HG03571 (cell line): ENCODE results near the gene MGLL.

ENCODE experiments used
- ATAC-seq: cut with Tn5 transposase; IDR thresholded peaks from one replicate; pipeline ENCODE4 v1.9.1; 2021; ENCODE audit not compliant: unreplicated experiment

Gene MGLL

DNA sequence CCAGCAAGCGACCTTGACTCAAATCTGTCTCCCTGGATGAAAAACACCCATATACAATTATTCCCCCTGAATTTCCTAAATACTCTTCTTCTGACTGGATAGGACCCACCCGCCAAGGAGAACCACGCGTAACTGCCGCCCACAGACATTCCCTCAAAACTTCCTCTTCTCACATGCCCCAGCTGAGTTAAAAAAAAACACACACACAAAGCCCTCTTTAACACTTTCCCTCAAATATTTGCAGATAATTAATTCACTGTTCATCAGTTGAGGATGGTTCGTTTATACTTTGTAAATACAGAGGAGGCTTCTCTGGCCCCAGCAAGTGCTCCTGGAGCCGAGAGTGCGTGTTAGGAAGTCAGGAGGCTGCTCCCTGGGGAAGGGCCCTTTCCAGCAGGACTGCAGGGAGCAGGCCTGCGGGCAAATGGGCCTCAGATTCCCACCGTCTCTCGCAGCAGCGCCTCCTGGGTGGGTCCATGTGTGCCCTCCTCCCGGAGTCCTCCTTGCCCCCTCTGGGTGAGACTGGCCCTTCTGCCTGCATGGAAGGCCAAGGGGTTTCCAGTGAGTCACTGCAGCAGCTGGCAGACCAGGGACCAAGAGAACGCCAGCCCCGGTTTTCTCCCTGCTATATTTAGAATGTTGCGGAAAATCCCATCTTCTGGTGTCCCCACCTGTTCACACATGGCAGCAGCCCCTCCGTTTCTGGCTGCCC lies 46.8 kb downstream of the MGLL start:
- no peak for ATAC-seq

DNA sequence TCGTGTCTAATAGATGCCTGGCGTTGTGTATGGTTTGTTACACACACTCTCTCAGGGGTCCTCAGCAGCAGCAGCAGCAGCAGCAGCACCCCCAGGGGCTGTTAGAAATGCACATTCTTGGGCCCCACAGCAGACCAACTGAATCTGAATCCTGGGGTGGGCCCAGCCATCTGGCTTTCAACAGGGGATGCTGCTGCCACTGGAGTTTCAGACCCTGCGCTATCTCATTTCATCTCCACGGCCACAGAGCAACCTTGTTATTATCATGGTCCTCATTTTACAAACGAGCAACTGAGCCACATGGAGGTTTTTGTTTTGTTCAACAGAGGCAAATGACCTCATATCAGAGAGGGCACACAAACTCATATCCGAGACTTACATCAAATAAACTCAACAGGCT lies 47.7 kb downstream of the MGLL start:
- no peak for ATAC-seq

GRCh38 chr3:127773752-127774395 lies 48.4 kb downstream of the MGLL start:
- no peak for ATAC-seq

DNA sequence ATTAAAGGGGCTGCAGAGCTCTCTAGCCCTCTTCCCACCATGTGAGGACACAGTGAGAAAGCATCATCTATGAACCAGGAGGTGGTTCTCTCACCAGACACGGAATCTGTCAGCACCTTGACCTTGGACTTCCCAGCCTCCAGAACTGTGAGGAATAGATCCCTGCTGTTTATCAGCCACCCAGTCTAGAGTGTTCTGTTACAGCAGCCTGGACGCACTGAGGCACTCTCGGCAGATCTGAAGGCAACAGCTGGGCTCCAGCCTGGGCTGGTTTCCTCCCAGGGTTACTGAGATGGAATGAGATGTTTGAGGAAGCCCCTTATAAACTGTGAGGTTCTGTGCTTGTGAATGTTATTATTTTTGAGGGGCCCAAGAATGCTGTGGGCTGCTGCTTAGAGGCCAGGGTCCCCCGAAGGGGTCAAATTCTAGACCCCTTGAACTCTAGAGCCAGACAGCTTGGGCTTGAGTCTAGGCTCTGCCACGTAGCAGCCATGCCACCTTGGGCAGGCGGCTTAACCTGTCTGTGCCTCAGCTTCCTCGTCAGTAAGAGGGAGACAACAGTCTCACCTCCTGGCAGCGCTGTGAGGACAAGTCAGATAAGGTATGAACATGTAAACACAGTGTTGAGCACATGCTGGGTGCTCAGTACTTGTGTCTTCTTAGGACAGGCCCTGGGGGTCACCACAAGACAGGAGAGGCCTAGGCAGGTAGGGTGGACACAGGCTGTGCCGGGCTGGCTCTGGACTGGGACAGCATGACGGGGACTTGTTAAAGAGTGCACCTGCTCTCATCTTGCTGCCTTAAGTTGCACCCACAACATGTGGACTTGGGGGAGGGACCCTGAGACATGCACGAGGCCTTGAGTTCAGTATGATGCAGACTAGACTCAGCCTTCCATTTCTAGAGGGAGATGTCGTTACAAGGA lies 49.2 kb downstream of the MGLL start:
- no peak for ATAC-seq

GRCh38 chr3:127772273-127772672 lies 50.0 kb downstream of the MGLL start:
- no peak for ATAC-seq

DNA sequence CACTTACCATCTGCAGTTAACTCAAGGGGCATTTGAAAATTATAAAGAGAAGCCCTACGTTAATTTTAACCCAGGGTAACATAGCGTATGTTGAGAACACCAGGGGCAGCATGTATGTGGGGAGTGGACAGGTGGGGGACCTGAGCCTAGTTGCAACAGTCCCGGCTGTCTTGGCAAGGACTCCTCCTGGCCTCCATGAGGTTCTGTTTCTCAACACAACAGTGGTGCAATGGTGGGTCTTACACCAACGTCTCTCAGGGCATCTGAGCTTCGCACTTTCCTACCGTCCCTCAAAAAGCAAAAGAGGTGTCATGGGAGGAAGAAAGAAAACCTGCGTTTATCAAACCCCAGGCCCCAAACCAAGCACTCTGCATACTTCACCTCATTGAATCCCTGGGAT lies 50.6 kb downstream of the MGLL start:
- ATAC-seq, result no peak

- no peak for ATAC-seq
Observed at GRCh38 chr3:127770671-127771355, 51.5 kb downstream of the MGLL start.

DNA sequence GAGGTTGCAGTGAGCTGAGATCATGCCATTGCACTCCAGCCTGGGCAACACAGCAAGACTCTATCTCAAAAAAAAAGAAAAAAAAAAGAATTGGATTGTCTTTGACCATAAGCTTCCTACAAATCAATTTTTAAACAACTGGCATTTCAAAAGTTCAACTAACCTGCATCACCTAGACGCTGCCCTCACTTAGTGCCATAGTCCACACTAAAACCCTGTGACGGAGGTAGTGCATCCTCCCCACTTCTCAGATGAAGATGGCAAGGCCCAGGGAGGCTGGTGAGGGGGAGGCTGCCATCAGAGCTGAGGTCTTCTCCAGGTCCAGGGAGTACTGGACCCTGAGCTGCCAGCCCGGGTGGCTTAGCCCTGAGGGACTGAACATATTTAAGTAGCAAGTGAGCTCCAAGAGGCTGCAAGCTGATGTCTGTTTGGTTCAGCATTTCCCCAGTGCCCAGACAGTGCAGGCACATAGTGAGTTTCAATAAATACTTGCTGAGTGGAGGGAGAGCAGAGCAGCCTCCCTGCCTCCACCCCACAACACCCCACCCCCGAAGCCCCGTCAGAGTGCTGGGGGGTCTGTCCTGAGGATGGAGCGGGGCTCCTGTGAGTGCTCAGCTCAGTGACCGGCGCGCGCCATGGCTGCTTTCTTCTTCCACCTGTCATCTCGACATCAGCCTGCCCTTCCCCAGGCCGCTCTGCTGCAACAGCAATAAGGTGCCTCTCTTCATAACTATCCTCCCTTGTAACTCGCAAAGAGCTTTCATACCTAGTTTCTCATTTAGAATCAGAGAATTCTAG lies 52.8 kb downstream of the MGLL start:
- no peak for ATAC-seq

GRCh38 chr3:127768346-127769008 lies 53.8 kb downstream of the MGLL start:
- no peak for ATAC-seq

GRCh38 chr3:127767126-127767525 lies 55.2 kb downstream of the MGLL start:
- ATAC-seq, result no peak

DNA sequence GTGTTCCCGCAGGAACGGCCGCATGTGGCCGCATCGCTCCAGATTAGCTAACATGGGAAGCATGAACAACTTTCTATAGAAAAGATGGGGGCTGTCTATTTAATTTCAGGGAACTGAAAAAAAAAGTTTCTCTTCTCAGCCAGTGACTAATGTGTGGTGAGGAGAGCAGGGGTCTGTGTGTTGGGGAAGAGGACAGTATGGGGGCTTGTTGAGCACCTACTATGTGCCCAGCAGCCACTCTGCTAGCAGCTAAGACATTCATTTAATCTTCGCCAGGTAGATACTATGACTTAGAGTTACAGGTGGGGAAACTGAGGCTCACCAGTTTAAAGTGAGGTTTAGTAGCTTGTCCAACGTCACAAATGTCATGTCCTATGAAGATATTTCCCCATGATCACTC lies 56.6 kb downstream of the MGLL start:
- no peak for ATAC-seq

DNA sequence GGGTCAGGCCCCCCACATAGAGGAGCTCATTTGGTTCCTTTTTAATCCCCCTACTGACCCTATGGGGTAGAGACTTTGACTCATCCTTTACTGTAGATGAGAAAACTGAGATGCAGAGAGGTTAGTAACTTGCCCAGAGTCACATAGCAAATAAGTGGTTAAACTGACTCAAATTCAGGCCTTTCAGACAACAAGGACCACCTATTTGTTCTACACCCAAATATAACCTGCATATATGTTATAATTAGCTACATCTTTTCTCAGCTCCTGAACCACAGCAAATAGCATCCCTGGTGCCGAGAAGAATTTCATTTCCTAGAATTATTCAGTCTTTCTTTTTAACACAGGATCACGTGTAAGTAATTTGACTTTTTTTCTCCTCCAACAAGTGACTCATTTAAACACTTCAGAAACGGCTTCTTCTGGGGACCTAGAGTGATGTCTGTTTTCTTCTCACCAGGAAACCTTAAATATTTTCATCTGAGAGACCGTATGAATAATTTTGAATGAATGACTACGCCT lies 57.4 kb downstream of the MGLL start:
- ATAC-seq, result no peak

DNA sequence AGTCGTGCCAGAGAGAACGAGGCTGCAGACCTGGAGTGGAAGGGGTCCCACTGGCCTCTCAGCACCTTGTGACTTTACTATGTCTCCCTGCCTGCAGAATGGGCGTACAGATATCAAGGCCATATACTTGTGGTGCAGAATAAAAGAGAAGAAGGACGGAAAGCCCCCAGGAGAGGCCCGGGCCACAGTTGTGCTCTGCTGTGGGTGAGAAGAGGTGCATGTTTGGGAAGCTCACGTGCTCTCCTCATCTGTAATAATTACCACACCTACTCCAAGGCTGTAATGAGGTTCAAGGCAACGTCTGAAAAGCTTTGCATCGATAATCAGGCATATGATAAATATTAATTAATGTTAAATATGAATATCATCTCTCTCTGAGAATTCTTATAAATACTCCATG lies 58.0 kb downstream of the MGLL start:
- no peak for ATAC-seq

GRCh38 chr3:127763816-127764215 lies 58.5 kb downstream of the MGLL start:
- no peak for ATAC-seq

GRCh38 chr3:127763337-127763736 lies 59.0 kb downstream of the MGLL start:
- ATAC-seq, result no peak

DNA sequence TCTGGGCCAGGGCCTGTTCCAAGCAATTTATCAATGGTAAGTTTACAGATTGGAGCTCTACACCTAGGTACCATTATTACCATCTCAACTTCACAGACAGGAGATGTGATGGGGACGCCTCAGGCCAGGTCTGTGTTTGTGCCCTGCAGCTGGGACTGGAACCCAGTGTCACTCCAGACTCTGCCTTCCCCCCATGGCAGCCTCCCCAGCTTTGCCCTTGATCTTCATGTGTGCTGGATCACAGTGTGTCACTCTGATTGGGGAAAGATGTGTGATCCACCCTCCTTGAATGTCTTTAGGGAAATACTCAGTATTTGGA lies 59.6 kb downstream of the MGLL start:
- no peak for ATAC-seq

DNA sequence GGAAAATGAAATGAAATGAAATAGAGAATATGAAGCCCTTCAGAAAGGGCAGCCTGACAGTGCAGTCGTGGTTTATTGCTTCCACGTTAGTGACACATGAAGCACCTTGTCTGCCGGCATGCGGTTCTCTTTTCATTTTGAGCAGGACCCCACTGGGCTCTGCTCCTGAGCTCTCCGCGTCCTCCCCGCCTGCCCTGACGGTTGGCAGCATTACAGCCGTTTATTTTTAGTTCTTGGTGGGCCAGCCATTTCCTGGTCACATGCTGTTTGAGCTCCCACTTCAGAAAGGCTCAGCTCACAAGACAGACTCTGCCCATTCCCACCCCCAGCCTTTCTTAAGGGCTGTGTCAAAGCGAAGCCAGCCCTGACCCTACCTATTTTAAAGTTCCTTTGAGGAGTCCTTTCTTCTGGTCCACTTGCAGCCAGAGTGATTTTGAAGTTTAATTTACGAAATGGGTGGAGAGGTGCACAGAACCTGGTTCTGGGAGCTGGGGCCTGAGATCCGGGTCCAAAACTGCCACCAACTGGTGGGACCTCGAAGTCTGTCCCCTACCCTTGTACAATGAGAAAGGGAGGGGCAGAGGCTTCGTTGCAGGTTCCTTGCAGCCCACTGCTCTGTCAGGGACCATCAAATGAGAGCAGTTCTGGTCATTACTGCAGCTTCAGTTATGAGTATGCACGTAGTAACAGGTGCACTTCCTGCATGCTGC lies 60.1 kb downstream of the MGLL start:
- peak; percentile 56 for ATAC-seq

- ATAC-seq, result no peak
Observed at GRCh38 chr3:127761441-127761801, 60.9 kb downstream of the MGLL start.

GRCh38 chr3:127760791-127761440 lies 61.4 kb downstream of the MGLL start:
- no peak for ATAC-seq
